Heart left ventricle (tissue), 16 donors: ENCODE data around the gene ZACN. TPM values are rescaled to one million over a fixed set of nuclear protein-coding genes. Genes with fewer than 3 reads are reported as not detected.

Experiments used
- ATAC-seq, 4 donors: fragments of 200-7000 bp; cut with Tn5 transposase; one replicate each; pipeline ENCODE4 v1.9.1; 2020 to 2022; ENCODE audit warnings: moderate library complexity in 4 of 4, mild to moderate bottlenecking in 3 of 4, moderate number of reproducible peaks in 1 of 4
- DNase-seq, 5 donors: peaks; one replicate each; pipeline ENCODE4 v3.0.0-alpha.2; 2020
- H3K27ac ChIP-seq, 12 donors: fragments of 200-600 bp; sonication (generic) in 4 of 12; one replicate each; pipeline versions ENCODE4 v1.5.0 to v1.8.0; 2016 to 2022; ENCODE audit warnings: mild to moderate bottlenecking in 2 of 12
- H3K27me3 ChIP-seq, 9 donors: fragments of 200-600 bp; sonication (generic) in 2 of 9; one replicate each; pipeline versions ENCODE4 v1.5.1 to v1.8.0; 2016 to 2022; ENCODE audit warnings: mild to moderate bottlenecking in 3 of 9
- H3K36me3 ChIP-seq, 9 donors: fragments of 200-600 bp; sonication (generic) in 2 of 9; one replicate each; pipeline versions ENCODE4 v1.5.0 to v1.8.0; 2018 to 2022; ENCODE audit warnings: mild to moderate bottlenecking in 2 of 9
- H3K4me1 ChIP-seq, 12 donors: fragments of 200-600 bp; sonication (generic) in 4 of 12; one replicate each; pipeline versions ENCODE4 v1.5.0 to v1.8.0; 2016 to 2022; ENCODE audit warnings: mild to moderate bottlenecking in 3 of 12
- H3K4me3 ChIP-seq, 12 donors: fragments of 200-600 bp; sonication (generic) in 4 of 12; one replicate each; pipeline versions ENCODE4 v1.5.0 to v1.8.0; 2017 to 2022; ENCODE audit warnings: mild to moderate bottlenecking in 9 of 12, moderate library complexity in 4 of 12
- H3K9me3 ChIP-seq, 12 donors: fragments of 200-600 bp; sonication (generic) in 4 of 12; one replicate each; pipeline versions ENCODE4 v1.5.0 to v1.8.0; 2016 to 2022; ENCODE audit warnings: mild to moderate bottlenecking in 1 of 12
- POLR2A ChIP-seq, 2 donors: fragments of 450-650 bp; IDR thresholded peaks; one replicate each; pipeline ENCODE4 v1.6.1; 2017; ENCODE audit warnings: antibody characterized with exemption in 2 of 2, mild to moderate bottlenecking in 2 of 2, moderate library complexity in 2 of 2
- WGBS, 4 donors: extraction: QIAGEN DNeasy Blood & Tissue Kit in 2 of 4; methylation state at CpG; one replicate each; pipeline versions ENCODE4 v1.1.5 to v1.1.7; 2013 to 2018; 5-methylcytosine and 5-hydroxymethylcytosine counted together
- intact Hi-C, 10 donors: fragments of 100-400 bp; cut with DNase I; formaldehyde crosslinking; loops; one replicate each; pipeline versions ENCODE4 v1.11.1 to v1.14.2; 2022
- polyA plus RNA-seq, 2 donors: library from polyadenylated mRNA; stranded (reverse); fragments of 200-250 nt; gene quantifications; one replicate each; pipeline ENCODE4 v1.2.3, GENCODE V29; 2013
- total RNA-seq, 9 donors: library from RNA; depleted of rRNA in 2 of 9; stranded (reverse); fragments of >200 nt in 2 of 9; fragmentation: NEBNext Ultra II Directional in 3 of 9; extraction: Animal tissue kit (Norgen Biotek cat#: 25700) in 3 of 9; gene quantifications; one replicate each; pipeline versions ENCODE4 v1.1.0 to v1.2.4, GENCODE V29; 2016 to 2023
- TF ChIP-seq, protein P1 (sequence below), 12 donors: fragments of 200-600 bp; sonication (generic) in 4 of 12; IDR thresholded peaks; one replicate each; pipeline versions ENCODE4 v1.5.0 to v1.8.0; 2018 to 2022; ENCODE audit warnings: antibody characterized with exemption in 12 of 12, mild to moderate bottlenecking in 5 of 12
- donor health status: ischemic (EF 13 %, LVEDD 7.1; RV severe dilation, severe dysfunction).
- donor health status: healthy with polysubstance abuse.
- donor health status: DM: no; HTN: yes; CAD: no.
- donor health status: DM: no; HTN: no; CAD: no.
- donor health status: ischemic (EF 25% LVEDD 6.9; RV normal size, moderate dysfunction).
- donor health status: ischemic (EF 25% LVEDD 5.7; RV mildly dilated, moderate dysfunction).
- donor health status: healthy.
- donor health status: DM: yes; HTN: yes; CAD: no.
- donor health status: ischemic (EF 35%, LVEDD 5.7; RV mildly dilated, moderate dysfunction).
- donor health status: nonischemic (EF 11% LVEDD 7.7; RV severe dilation, severe dysfunction).
- donor health status: DM: yes; HTN: yes; CAD: no.
- donor health status: PGD.
- donor health status: ischemic (EF 29% LVEDD 5.4; RV normal size, mild dysfunction).
- donor health status: nonischemic (EF 23%, LVEDD 6.1; RV moderate dilation, normal function).

ZACN gene
- total and polyA plus RNA-seq, 11 donors = 0.13 to 1.5 (median 0.51) TPM; not detected in 8

GRCh38 chr17:76085066-76085730 is 6.2 kb downstream of the ZACN start:
- intact Hi-C loops = no loop called here
- Histone ChIP-seq H3K27me3 (peaks cover 0 to under 1% (median 0%) of the 10 kb centered on the region in 9 donors), H3K9me3 (no peaks in the 10 kb centered on the region), H3K4me1 (peaks cover 0 to 12% (median under 1%) of the 10 kb centered on the region in 12 donors), H3K27ac (no peak overlapping the region), H3K4me3 (no peak overlapping the region), H3K36me3 (peaks cover 0 to 79% (median 73%) of the 10 kb centered on the region in 9 donors)
- no peak for ATAC-seq
- 80 to 85% (median 81%) methylated on average over 13 to 17 of the region's 17 CpGs for WGBS, 4 donors
- DNase-seq = no peak
- TF ChIP-seq, protein P1, sequence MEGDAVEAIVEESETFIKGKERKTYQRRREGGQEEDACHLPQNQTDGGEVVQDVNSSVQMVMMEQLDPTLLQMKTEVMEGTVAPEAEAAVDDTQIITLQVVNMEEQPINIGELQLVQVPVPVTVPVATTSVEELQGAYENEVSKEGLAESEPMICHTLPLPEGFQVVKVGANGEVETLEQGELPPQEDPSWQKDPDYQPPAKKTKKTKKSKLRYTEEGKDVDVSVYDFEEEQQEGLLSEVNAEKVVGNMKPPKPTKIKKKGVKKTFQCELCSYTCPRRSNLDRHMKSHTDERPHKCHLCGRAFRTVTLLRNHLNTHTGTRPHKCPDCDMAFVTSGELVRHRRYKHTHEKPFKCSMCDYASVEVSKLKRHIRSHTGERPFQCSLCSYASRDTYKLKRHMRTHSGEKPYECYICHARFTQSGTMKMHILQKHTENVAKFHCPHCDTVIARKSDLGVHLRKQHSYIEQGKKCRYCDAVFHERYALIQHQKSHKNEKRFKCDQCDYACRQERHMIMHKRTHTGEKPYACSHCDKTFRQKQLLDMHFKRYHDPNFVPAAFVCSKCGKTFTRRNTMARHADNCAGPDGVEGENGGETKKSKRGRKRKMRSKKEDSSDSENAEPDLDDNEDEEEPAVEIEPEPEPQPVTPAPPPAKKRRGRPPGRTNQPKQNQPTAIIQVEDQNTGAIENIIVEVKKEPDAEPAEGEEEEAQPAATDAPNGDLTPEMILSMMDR (IDR thresholded peaks at IDR 0.05) = no peak
- no peak for TF ChIP-seq POLR2A (IDR thresholded peaks at IDR 0.05)

- peaks cover 0 to 7% (median 0%) of the 10 kb centered on the region in 12 donors for H3K4me1 ChIP-seq
- DNase-seq (no peak), ATAC-seq (no peak)
- 87 to 93% (median 93%) methylated on average over 9 to 13 of the region's 13 CpGs for WGBS, 4 donors
- no peak overlapping the region for H3K4me3 ChIP-seq
- H3K36me3 ChIP-seq = peaks cover 0 to 85% (median 80%) of the 10 kb centered on the region in 9 donors
- no peak overlapping the region for H3K27ac ChIP-seq
- no peaks in the 10 kb centered on the region for H3K9me3 ChIP-seq
- no peak for TF ChIP-seq POLR2A (IDR thresholded peaks at IDR 0.05)
- TF ChIP-seq, protein P1 (IDR thresholded peaks at IDR 0.05) = no peak
- intact Hi-C loops = no loop called here
- H3K27me3 ChIP-seq = no peaks in the 10 kb centered on the region
Observed at GRCh38 chr17:76085731-76086366, 6.9 kb downstream of the ZACN start.

GRCh38 chr17:76086384-76086783 is 7.4 kb downstream of the ZACN start:
- Histone ChIP-seq H3K36me3 (peaks cover 0 to 91% (median 85%) of the 10 kb centered on the region in 9 donors), H3K4me1 (peaks cover 0 to 7% (median 0%) of the 10 kb centered on the region in 12 donors), H3K9me3 (no peaks in the 10 kb centered on the region), H3K4me3 (no peak overlapping the region), H3K27me3 (no peaks in the 10 kb centered on the region), H3K27ac (no peak overlapping the region)
- ATAC-seq = no peak
- TF ChIP-seq, protein P1 (IDR thresholded peaks at IDR 0.05) = no peak
- TF ChIP-seq POLR2A (IDR thresholded peaks at IDR 0.05) = no peak
- 92 to 97% (median 96%) methylated on average over 9 of the region's 9 CpGs for WGBS, 4 donors
- no peak for DNase-seq
- intact Hi-C loops = no loop called here

DNA sequence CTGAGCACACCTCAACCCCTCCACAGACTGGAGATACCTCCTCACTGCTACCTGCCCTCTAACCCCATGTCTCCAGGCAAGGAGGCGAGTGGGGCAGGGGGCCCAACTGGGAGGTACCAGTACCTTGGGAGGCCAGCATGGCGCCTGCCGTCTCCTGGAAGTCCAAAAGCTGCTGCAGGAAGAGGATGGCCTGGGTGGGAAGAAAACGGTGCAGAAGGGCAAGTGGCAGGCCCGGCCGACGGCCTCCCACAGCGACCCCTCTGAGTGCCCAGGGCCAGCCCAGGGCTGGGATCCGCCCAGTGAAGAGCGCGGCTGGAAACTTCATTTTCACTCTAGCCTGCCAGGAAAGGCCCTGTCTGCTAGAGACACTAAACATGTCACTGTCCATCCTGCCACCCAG is 8.5 kb downstream of the ZACN start:
- peaks cover 0 to 7% (median 0%) of the 10 kb centered on the region in 12 donors for H3K4me1 ChIP-seq
- no peak overlapping the region for H3K4me3 ChIP-seq
- TF ChIP-seq POLR2A (IDR thresholded peaks at IDR 0.05) = no peak
- TF ChIP-seq, protein P1 (IDR thresholded peaks at IDR 0.05) = no peak
- H3K36me3 ChIP-seq = peaks cover 0 to 100% (median 87%) of the 10 kb centered on the region in 9 donors
- no peaks in the 10 kb centered on the region for H3K9me3 ChIP-seq
- 74 to 100% (median 92%) methylated on average over 1 to 11 of the region's 11 CpGs for WGBS, 4 donors
- intact Hi-C loops = no loop called here
- H3K27ac ChIP-seq = no peak overlapping the region
- ATAC-seq (no peak), DNase-seq (no peak)
- H3K27me3 ChIP-seq = no peaks in the 10 kb centered on the region
